GM12865 (cell line): ENCODE results near the gene CRP.

Source experiments
- DNase-seq: peaks from one replicate; pipeline ENCODE4 v3.0.0; 2010; ENCODE audit warnings: low read depth
- H3K4me3 ChIP-seq: 2 replicates; pipeline ENCODE4 v1.5.1; 2011; ENCODE audit warnings: mild to moderate bottlenecking, low read depth, low read length, control low read depth
- TF ChIP-seq, protein P1 (sequence below): IDR thresholded peaks from 2 replicates; pipeline ENCODE4 v1.5.1; 2011; ENCODE audit warnings: low read length, control low read depth, low read depth, inconsistent platforms; ENCODE audit not compliant: insufficient read depth; ENCODE audit errors: missing control alignments

CRP gene

DNA sequence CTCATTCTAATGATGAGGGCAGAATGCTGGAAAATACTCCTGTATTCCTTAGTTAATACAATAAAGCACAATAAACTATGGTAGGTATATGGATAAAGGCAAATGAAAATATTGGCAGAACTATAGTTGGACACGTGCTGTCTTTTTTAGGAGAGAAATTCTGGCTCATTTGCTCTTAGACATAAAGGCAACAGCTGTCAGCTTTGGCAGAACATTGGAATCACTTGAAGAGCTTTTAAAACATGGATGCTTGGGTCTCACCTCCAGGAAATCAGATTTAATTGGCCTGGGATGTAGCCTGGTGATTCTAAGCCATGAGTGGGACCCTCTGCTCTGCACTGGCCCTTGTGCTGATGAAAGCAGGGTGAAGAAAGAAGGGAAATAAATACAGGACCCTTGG is 9.9 kb downstream of the CRP start:
- TF ChIP-seq, protein P1, sequence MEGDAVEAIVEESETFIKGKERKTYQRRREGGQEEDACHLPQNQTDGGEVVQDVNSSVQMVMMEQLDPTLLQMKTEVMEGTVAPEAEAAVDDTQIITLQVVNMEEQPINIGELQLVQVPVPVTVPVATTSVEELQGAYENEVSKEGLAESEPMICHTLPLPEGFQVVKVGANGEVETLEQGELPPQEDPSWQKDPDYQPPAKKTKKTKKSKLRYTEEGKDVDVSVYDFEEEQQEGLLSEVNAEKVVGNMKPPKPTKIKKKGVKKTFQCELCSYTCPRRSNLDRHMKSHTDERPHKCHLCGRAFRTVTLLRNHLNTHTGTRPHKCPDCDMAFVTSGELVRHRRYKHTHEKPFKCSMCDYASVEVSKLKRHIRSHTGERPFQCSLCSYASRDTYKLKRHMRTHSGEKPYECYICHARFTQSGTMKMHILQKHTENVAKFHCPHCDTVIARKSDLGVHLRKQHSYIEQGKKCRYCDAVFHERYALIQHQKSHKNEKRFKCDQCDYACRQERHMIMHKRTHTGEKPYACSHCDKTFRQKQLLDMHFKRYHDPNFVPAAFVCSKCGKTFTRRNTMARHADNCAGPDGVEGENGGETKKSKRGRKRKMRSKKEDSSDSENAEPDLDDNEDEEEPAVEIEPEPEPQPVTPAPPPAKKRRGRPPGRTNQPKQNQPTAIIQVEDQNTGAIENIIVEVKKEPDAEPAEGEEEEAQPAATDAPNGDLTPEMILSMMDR = no peak
- DNase-seq = no peak
- no peak overlapping the region for H3K4me3 ChIP-seq

DNA sequence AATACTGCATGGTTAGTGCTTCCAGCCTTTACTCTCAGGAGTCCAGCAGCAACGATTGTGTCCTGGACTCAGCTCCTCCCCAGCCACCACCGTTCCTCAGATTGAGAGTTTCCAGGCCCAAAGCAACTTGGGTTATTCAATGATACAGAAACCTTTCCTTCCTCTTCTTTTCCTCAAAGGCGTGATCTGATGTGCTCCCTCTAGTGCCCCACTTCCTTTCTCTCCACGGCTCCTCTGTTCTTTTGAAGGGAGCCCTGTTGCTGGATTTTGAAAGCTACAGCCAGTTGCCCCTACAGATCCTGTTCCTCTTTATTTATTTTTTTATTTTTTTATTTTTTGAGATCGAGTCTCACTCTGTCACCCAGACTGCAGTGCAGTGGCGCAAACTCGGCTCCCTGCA is 14.1 kb downstream of the CRP start:
- TF ChIP-seq, protein P1 = no peak
- DNase-seq = no peak
- H3K4me3 ChIP-seq = no peak overlapping the region

DNA sequence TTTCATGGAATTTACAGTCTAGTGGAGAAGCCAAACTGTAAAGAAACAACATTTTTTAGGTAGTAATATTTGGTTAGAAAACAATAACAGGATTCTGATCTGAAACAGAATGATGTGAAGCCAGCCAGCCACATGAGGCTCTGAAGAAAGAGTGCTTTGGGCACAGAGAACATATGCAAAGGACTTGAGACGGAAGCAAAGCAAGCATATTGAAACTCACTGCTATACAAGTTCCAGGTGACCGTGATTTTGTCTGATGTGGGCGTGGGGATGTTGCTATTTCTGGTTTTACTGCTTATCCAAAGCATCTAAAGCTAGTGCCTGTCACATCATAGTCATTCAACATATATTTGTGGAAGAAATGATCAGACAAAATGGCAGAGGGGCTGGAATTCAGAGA is 14.7 kb downstream of the CRP start:
- peak; percentile 3 for DNase-seq
- TF ChIP-seq, protein P1 = no peak
- no peak overlapping the region for H3K4me3 ChIP-seq

DNA sequence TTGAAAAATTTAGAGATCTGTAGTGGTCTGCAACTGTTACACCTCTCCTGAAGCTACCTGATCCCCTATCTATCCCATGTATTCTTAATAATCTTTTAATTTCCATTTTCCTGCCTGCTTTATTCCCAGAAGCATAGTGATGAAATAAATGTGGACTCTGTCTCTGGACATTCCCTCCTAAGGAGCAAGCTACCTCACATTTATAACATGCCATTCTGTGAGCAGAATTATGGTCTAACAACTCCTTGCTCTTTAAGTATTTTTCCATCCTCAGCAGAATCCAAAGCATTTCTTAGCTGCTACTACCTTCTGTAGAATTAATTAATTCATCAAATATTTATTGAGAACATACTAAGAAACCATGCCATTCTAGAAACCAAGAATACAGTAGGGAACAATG is 15.1 kb downstream of the CRP start:
- no peak for DNase-seq
- no peak overlapping the region for H3K4me3 ChIP-seq
- TF ChIP-seq, protein P1 = no peak

DNA sequence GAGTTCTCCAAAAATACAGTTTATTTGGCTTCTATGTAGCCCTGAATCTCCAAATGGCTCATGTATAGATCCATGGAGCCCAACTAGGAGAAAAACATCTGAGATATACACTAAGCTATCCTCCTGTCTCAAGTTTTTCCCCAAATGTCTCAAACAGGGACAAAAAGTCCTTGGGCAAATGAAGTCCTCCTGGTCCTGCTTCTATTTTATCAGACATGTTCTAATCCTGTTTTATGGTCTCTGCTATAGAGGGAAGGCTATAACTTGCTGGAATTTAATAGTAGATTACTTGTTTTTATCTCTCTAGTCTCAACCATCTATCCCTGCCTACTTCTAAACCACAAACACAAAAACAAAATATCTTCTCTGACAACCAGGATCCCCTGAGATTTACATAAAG is 26.9 kb downstream of the CRP start:
- no peak for DNase-seq
- H3K4me3 ChIP-seq = no peak overlapping the region
- TF ChIP-seq, protein P1 = no peak

DNA sequence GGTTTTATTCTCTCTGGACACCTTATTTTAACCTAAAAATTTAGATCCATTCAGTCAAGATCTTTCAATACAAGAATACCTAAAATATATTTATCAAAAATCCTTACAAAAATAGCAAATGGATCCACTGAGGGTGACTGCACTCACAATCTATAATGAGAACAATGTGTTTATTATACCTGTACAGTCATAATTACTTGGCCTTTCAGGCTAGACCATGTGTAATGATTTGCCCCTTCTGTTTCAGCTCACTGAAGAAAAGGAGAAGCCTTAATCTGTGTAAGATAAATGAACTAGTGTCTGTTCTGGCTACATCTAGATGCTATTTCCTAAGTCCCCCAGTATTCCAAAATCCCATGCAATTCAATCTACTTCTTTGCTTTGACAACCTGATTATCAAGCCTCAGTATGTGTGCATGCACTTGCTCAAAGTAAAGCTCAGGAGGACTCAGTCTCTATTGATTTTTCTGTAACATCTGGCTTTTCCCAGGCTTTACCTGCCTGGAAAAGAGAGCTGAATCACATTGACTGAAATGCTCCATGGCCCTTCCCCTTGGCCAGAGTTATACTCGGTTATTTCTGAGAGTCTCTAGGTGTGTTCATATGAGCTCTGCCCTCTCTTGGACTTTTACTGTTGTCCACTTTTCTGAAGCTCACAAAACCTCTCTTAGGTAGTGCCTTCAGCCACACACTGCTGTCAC is 27.6 kb downstream of the CRP start:
- no peak overlapping the region for H3K4me3 ChIP-seq
- TF ChIP-seq, protein P1 = no peak
- no peak for DNase-seq

DNA sequence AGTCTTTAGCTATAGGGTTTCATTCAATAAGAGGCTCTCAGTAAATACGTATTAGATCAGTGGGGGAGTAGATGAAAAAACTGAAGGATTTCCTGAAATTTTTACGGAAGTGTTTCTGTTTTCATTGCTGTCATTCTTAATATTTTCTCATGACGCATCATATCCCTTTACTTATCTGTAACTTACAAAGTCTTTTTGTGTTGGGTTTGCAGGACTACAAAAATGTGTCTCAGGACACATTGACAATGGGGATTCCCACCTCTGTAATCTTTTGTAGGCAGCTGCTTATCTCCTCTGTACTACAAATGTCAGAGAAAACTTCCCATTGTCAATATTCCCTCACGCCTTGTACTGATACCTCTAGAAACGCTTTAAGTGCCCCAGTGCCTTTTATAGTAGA is 35.5 kb downstream of the CRP start:
- TF ChIP-seq, protein P1 = no peak
- no peak for DNase-seq
- H3K4me3 ChIP-seq = no peak overlapping the region
